GM21825 (cell line): ENCODE measurements around the gene HSD17B7.
A peak's percentile ranks its signal among the peaks of the same experiment; 100 is the strongest.
"Not testable (repeated sequence)": the region's sequence is repeated elsewhere in the genome, so short reads cannot be mapped to it uniquely, and the experiment has no call there.

ENCODE experiments used
- ATAC-seq: cut with Tn5 transposase; IDR thresholded peaks from one replicate; pipeline ENCODE4 v1.9.1; 2021; ENCODE audit warnings: mild to moderate bottlenecking, moderate library complexity; ENCODE audit not compliant: unreplicated experiment

The HSD17B7 gene

GRCh38 chr1:162807503-162807902 lies 17.0 kb downstream of the HSD17B7 start:
- not testable (repeated sequence) for ATAC-seq

- not testable (repeated sequence) for ATAC-seq
Observed at GRCh38 chr1:162812357-162812756, 21.9 kb downstream of the HSD17B7 start.

GRCh38 chr1:162818136-162818535 lies 27.6 kb downstream of the HSD17B7 start:
- ATAC-seq: not testable (repeated sequence)

- ATAC-seq: not testable (repeated sequence)
Observed at GRCh38 chr1:162818666-162819065, 28.2 kb downstream of the HSD17B7 start.

GRCh38 chr1:162822391-162823200 lies 32.1 kb downstream of the HSD17B7 start:
- ATAC-seq: no peak

- ATAC-seq: no peak
Observed at GRCh38 chr1:162823231-162823630, 32.7 kb downstream of the HSD17B7 start.

- ATAC-seq: no peak
Observed at GRCh38 chr1:162823771-162824525, 33.4 kb downstream of the HSD17B7 start.

GRCh38 chr1:162829268-162829667 lies 38.8 kb downstream of the HSD17B7 start:
- ATAC-seq: no peak

GRCh38 chr1:162832470-162832869 lies 42.0 kb downstream of the HSD17B7 start:
- ATAC-seq: no peak

- ATAC-seq: peak; percentile 85
Observed at GRCh38 chr1:162835157-162835899, 44.8 kb downstream of the HSD17B7 start.

GRCh38 chr1:162838863-162839262 lies 48.4 kb downstream of the HSD17B7 start:
- no peak for ATAC-seq

GRCh38 chr1:162840250-162840839 lies 49.8 kb downstream of the HSD17B7 start:
- no peak for ATAC-seq

- no peak for ATAC-seq
Observed at GRCh38 chr1:162844153-162844552, 53.7 kb downstream of the HSD17B7 start.

GRCh38 chr1:162846256-162847212 lies 56.0 kb downstream of the HSD17B7 start:
- no peak for ATAC-seq

GRCh38 chr1:162847839-162848453 lies 57.4 kb downstream of the HSD17B7 start:
- ATAC-seq: no peak

- no peak for ATAC-seq
Observed at GRCh38 chr1:162849711-162850110, 59.2 kb downstream of the HSD17B7 start.

GRCh38 chr1:162851341-162851740 lies 60.8 kb downstream of the HSD17B7 start:
- ATAC-seq: no peak

GRCh38 chr1:162854245-162854882 lies 63.9 kb downstream of the HSD17B7 start:
- peak; percentile 82 for ATAC-seq
